ENCODE results near the gene LGI2. TPM values are rescaled to one million over a fixed set of nuclear protein-coding genes. Genes with fewer than 3 reads are reported as not detected.
"Not testable (repeated sequence)": the region's sequence is repeated elsewhere in the genome, so short reads cannot be mapped to it uniquely, and the experiment has no call there.

The LGI2 gene
- total RNA-seq, 1 donor from 2014 or later, result not detected

GRCh38 chr4:25061602-25062001 lies 30.9 kb upstream of the LGI2 start:
- peaks cover 3% of the 10 kb centered on the region for H3K27me3 Mint-ChIP-seq (ENCODE audit: low read depth)
- H3K27ac Mint-ChIP-seq, result no peak overlapping the region
- H3K4me1 Mint-ChIP-seq (ENCODE audit: low read depth), result no peaks in the 10 kb centered on the region
- H3K4me3 Mint-ChIP-seq (ENCODE audit: low read depth), result no peak overlapping the region
- DNase-seq (ENCODE audit: low spot score), result no peak
- H3K36me3 Mint-ChIP-seq (ENCODE audit: low read depth), result no peaks in the 10 kb centered on the region
- intact Hi-C loops (cut with micrococcal nuclease), result no loop called here
- no peaks in the 10 kb centered on the region for H3K9me3 Mint-ChIP-seq

GRCh38 chr4:25060963-25061340 lies 30.2 kb upstream of the LGI2 start:
- DNase-seq (ENCODE audit: low spot score), result no peak
- H3K27ac Mint-ChIP-seq, result no peak overlapping the region
- intact Hi-C loops (cut with micrococcal nuclease), result no loop called here
- H3K36me3 Mint-ChIP-seq (ENCODE audit: low read depth), result no peaks in the 10 kb centered on the region
- peaks cover 3% of the 10 kb centered on the region for H3K27me3 Mint-ChIP-seq (ENCODE audit: low read depth)
- no peaks in the 10 kb centered on the region for H3K9me3 Mint-ChIP-seq
- no peaks in the 10 kb centered on the region for H3K4me1 Mint-ChIP-seq (ENCODE audit: low read depth)
- no peak overlapping the region for H3K4me3 Mint-ChIP-seq (ENCODE audit: low read depth)

GRCh38 chr4:25060241-25060962 lies 29.7 kb upstream of the LGI2 start:
- Mint-ChIP-seq H3K4me3 (ENCODE audit: low read depth) (no peak overlapping the region), H3K27me3 (ENCODE audit: low read depth) (peaks cover 3% of the 10 kb centered on the region), H3K4me1 (ENCODE audit: low read depth) (no peaks in the 10 kb centered on the region), H3K36me3 (ENCODE audit: low read depth) (no peaks in the 10 kb centered on the region), H3K27ac (no peak overlapping the region), H3K9me3 (no peaks in the 10 kb centered on the region)
- intact Hi-C loops (cut with micrococcal nuclease), result no loop called here
- no peak for DNase-seq (ENCODE audit: low spot score)

- Mint-ChIP-seq H3K27me3 (ENCODE audit: low read depth) (peaks cover 3% of the 10 kb centered on the region), H3K36me3 (ENCODE audit: low read depth) (no peaks in the 10 kb centered on the region), H3K27ac (no peak overlapping the region), H3K4me1 (ENCODE audit: low read depth) (no peaks in the 10 kb centered on the region), H3K9me3 (no peaks in the 10 kb centered on the region), H3K4me3 (ENCODE audit: low read depth) (no peak overlapping the region)
- no peak for DNase-seq (ENCODE audit: low spot score)
- intact Hi-C loops (cut with micrococcal nuclease), result no loop called here
Measured at GRCh38 chr4:25059791-25060190, 29.0 kb upstream of the LGI2 start.

GRCh38 chr4:25058796-25059195 lies 28.1 kb upstream of the LGI2 start:
- intact Hi-C loops (cut with micrococcal nuclease), result no loop called here
- Mint-ChIP-seq H3K27me3 (ENCODE audit: low read depth) (peaks cover 3% of the 10 kb centered on the region), H3K4me1 (ENCODE audit: low read depth) (peaks cover 2% of the 10 kb centered on the region), H3K27ac (no peak overlapping the region), H3K36me3 (ENCODE audit: low read depth) (no peaks in the 10 kb centered on the region), H3K4me3 (ENCODE audit: low read depth) (no peak overlapping the region), H3K9me3 (no peaks in the 10 kb centered on the region)
- DNase-seq (ENCODE audit: low spot score), result no peak

- Mint-ChIP-seq H3K4me3 (ENCODE audit: low read depth) (no peak overlapping the region), H3K4me1 (ENCODE audit: low read depth) (peaks cover 2% of the 10 kb centered on the region), H3K36me3 (ENCODE audit: low read depth) (no peaks in the 10 kb centered on the region), H3K9me3 (no peaks in the 10 kb centered on the region), H3K27me3 (ENCODE audit: low read depth) (peaks cover 3% of the 10 kb centered on the region), H3K27ac (no peak overlapping the region)
- DNase-seq (ENCODE audit: low spot score), result no peak
- intact Hi-C loops (cut with micrococcal nuclease), result no loop called here
Measured at GRCh38 chr4:25057299-25057698, 26.6 kb upstream of the LGI2 start.

- intact Hi-C loops (cut with micrococcal nuclease); DNase-seq (ENCODE audit: low spot score); H3K4me1 Mint-ChIP-seq (ENCODE audit: low read depth); H3K27ac Mint-ChIP-seq; H3K36me3 Mint-ChIP-seq (ENCODE audit: low read depth); H3K27me3 Mint-ChIP-seq (ENCODE audit: low read depth); H3K4me3 Mint-ChIP-seq (ENCODE audit: low read depth); H3K9me3 Mint-ChIP-seq: not testable (repeated sequence)
Measured at GRCh38 chr4:25052037-25052436, 21.3 kb upstream of the LGI2 start.

- no peaks in the 10 kb centered on the region for H3K27me3 Mint-ChIP-seq (ENCODE audit: low read depth)
- H3K4me3 Mint-ChIP-seq (ENCODE audit: low read depth), result no peak overlapping the region
- intact Hi-C loops (cut with micrococcal nuclease), result no loop called here
- no peak for DNase-seq (ENCODE audit: low spot score)
- H3K4me1 Mint-ChIP-seq (ENCODE audit: low read depth), result peaks cover 4% of the 10 kb centered on the region
- H3K27ac Mint-ChIP-seq, result no peak overlapping the region
- no peaks in the 10 kb centered on the region for H3K9me3 Mint-ChIP-seq
- H3K36me3 Mint-ChIP-seq (ENCODE audit: low read depth), result no peaks in the 10 kb centered on the region
Measured at GRCh38 chr4:25051534-25051933, 20.8 kb upstream of the LGI2 start.

GRCh38 chr4:25050370-25051078 lies 19.8 kb upstream of the LGI2 start:
- Mint-ChIP-seq H3K27me3 (ENCODE audit: low read depth) (no peaks in the 10 kb centered on the region), H3K4me3 (ENCODE audit: low read depth) (no peak overlapping the region), H3K36me3 (ENCODE audit: low read depth) (no peaks in the 10 kb centered on the region), H3K9me3 (no peaks in the 10 kb centered on the region), H3K27ac (no peak overlapping the region), H3K4me1 (ENCODE audit: low read depth) (peaks cover 4% of the 10 kb centered on the region)
- intact Hi-C loops (cut with micrococcal nuclease), result no loop called here
- DNase-seq (ENCODE audit: low spot score), result no peak

GRCh38 chr4:25043548-25043947 lies 12.8 kb upstream of the LGI2 start:
- H3K36me3 Mint-ChIP-seq (ENCODE audit: low read depth), result no peaks in the 10 kb centered on the region
- H3K9me3 Mint-ChIP-seq, result no peaks in the 10 kb centered on the region
- no peak for DNase-seq (ENCODE audit: low spot score)
- no peak overlapping the region for H3K4me3 Mint-ChIP-seq (ENCODE audit: low read depth)
- H3K4me1 Mint-ChIP-seq (ENCODE audit: low read depth), result no peaks in the 10 kb centered on the region
- intact Hi-C loops (cut with micrococcal nuclease), result no loop called here
- peaks cover 5% of the 10 kb centered on the region for H3K27me3 Mint-ChIP-seq (ENCODE audit: low read depth)
- no peak overlapping the region for H3K27ac Mint-ChIP-seq

GRCh38 chr4:25033526-25033925 lies 2.8 kb upstream of the LGI2 start:
- Mint-ChIP-seq H3K4me3 (ENCODE audit: low read depth) (no peak overlapping the region), H3K36me3 (ENCODE audit: low read depth) (no peaks in the 10 kb centered on the region), H3K4me1 (ENCODE audit: low read depth) (no peaks in the 10 kb centered on the region), H3K27ac (no peak overlapping the region), H3K27me3 (ENCODE audit: low read depth) (peaks cover 53% of the 10 kb centered on the region), H3K9me3 (no peaks in the 10 kb centered on the region)
- intact Hi-C loops (cut with micrococcal nuclease), result no loop called here
- DNase-seq (ENCODE audit: low spot score), result no peak

GRCh38 chr4:25032126-25032525 lies 1.4 kb upstream of the LGI2 start:
- no peaks in the 10 kb centered on the region for H3K36me3 Mint-ChIP-seq (ENCODE audit: low read depth)
- H3K4me1 Mint-ChIP-seq (ENCODE audit: low read depth), result no peaks in the 10 kb centered on the region
- H3K4me3 Mint-ChIP-seq (ENCODE audit: low read depth), result no peak overlapping the region
- intact Hi-C loops (cut with micrococcal nuclease), result no loop called here
- no peak overlapping the region for H3K27ac Mint-ChIP-seq
- peaks cover 62% of the 10 kb centered on the region for H3K27me3 Mint-ChIP-seq (ENCODE audit: low read depth)
- DNase-seq (ENCODE audit: low spot score), result no peak
- no peaks in the 10 kb centered on the region for H3K9me3 Mint-ChIP-seq

GRCh38 chr4:25031077-25031621 lies 403 bp upstream of the LGI2 start:
- H3K4me3 Mint-ChIP-seq (ENCODE audit: low read depth), result no peak overlapping the region
- H3K27ac Mint-ChIP-seq, result no peak overlapping the region
- no peak for DNase-seq (ENCODE audit: low spot score)
- H3K9me3 Mint-ChIP-seq, result no peaks in the 10 kb centered on the region
- H3K4me1 Mint-ChIP-seq (ENCODE audit: low read depth), result no peaks in the 10 kb centered on the region
- H3K36me3 Mint-ChIP-seq (ENCODE audit: low read depth), result no peaks in the 10 kb centered on the region
- intact Hi-C loops (cut with micrococcal nuclease), result no loop called here
- H3K27me3 Mint-ChIP-seq (ENCODE audit: low read depth), result peaks cover 64% of the 10 kb centered on the region

All from activated T-helper 2 cell treated with anti-CD3 and anti-CD28 coated beads, Interferon-gamma antibody, Interleukin-2, Interleukin-4, amounts not matched to agents 10 μg/mL and 5 μg/mL and 100 μg/mL, durations not matched to agents 14 hours and 24 hours and 36 hours (primary cell).